Fibroblast of skin of left biceps (primary cell): Measurements from ENCODE around the gene ITGA11.

Source experiments
- DNase-seq, 2 experiments: peaks; one replicate each; pipeline ENCODE4 v3.0.0-alpha.2; 2013; ENCODE audit warnings: low read depth in 2 of 2

ITGA11 gene

GRCh38 chr15:68447976-68448755 is 16.2 kb upstream of the ITGA11 start:
- DNase-seq, result no peak

DNA sequence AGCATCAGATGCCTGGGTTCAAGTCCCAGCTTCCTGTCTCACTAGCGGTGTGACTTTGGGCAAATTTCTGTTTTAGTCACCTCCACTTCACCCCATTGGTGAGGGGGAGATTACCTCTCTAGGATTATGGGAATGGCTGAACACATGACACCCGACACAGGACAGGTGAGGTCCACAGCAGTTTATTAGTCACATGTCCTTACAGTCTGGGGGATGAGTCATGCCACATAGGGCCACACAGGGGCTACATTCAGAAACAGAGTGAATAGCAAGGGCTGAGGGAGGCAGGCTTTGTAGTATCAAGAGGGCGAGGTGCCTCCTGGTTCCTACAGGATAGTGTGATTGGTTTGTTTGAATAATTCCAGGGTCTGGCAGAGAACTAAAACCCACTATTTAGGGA is 15.2 kb upstream of the ITGA11 start:
- DNase-seq, result no peak

- no peak for DNase-seq
Measured at GRCh38 chr15:68445351-68445750, 13.4 kb upstream of the ITGA11 start.

DNA sequence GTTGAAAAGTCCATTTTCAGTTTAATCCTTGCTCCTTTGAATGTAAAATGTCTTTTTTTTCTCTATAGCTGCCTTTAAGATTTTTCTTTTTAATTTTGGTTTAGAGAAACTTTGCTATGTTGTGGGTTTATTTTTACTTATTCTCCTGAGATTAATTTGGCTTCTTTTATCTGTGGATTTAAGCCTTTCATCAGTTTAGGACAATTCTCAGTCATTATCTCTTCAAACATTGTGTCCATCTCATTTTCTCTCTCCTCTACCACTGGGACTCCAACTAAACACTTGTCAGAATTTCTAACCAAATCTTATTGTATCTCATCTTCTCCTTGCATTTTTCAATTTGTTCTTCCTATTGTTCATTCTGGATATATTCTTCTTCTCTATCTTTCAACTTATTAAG is 12.4 kb upstream of the ITGA11 start:
- no peak for DNase-seq

- no peak for DNase-seq
Measured at GRCh38 chr15:68442903-68443302, 10.9 kb upstream of the ITGA11 start.

DNA sequence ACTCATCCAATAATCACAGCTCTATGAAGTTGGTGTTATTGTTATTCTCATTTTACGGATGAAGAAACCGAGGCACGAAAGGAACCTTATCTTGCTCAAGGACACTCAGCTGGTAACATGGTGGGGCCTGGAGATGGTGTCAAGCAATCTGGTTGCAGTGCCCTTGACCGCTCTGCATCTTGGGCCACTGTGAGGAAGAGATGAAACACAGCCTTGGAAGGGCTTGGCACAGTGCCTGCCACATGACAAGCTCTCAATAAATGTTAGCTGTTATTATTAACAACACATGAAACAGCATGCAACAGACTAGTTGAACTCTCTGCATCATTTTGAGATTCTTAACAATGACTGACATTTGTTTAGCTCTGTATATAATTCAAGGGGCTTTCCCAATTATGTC is 10.1 kb upstream of the ITGA11 start:
- no peak for DNase-seq

DNA sequence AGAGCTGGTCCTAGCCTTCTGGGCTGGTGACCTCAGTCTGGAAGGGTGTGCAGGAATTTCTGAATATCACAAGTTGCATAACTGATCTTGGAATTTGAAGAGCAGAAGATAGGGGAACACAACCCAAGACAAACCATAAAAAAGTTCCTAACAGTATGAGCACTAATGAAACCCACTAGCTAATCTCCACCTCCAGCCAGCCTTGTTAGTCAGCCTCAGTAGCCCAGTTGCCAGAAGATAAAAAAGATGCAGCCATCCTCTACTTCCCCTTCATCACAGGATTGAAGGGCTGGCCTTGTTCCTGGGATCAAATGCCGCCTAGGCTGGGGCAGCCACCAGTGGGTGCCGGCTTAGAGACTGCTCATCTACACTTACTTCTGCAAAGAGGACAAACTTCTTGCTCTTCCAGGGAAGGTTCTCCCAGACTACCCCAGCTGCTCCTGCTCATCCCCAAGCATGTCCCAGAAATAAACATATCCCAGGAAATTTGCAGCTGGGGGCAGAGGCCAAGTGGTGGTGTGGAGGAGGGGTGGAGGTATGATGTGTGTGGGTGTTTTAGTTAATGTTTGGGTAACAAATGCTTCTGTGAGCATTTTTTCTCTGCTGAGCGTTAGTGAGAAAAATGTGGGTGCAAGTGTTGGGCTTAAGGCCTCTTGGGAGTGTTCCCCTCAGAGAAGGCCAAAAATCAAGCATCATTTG is 9.2 kb upstream of the ITGA11 start:
- no peak for DNase-seq

GRCh38 chr15:68440136-68440535 is 8.2 kb upstream of the ITGA11 start:
- DNase-seq, result no peak

DNA sequence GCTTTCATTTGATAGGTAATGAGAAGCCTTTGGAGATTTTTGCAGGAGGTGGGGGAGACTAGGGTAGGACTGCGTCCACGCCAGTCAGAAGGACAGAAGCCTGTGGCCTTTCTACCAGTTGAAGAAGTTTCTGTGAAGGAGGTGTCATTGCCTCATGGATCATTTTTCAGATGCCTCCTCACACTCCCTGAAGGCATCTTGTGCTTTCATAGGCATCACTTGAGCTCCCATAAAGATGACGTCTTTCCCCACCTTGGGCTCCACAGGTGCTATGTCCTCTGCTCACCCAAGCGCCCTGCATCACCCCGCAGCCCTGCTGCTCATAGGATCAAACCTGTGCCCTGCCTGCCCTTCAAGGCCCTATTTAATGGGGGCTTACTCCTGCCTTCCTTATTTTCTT is 7.5 kb upstream of the ITGA11 start:
- no peak for DNase-seq

GRCh38 chr15:68436680-68437079 is 4.7 kb upstream of the ITGA11 start:
- DNase-seq, result no peak

DNA sequence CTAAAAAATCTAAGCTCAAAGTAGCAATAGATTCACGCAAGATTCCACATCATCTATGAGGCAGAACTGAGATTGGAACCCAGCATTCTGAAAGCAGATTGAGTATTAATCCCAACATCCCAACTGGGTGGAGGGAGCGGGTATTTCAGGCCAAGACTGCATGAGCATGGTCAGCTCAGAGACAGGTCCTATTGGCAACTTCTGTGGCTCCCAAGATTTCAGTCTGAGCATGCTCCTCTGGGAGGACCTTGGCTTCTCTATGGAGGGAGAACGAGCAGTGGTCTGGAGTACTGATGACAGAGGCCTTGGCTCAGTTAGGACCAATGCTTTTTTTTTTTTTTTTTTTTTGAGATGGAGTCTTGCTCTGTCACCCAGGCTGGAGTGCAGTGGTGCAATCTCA is 4.0 kb upstream of the ITGA11 start:
- DNase-seq, result no peak

DNA sequence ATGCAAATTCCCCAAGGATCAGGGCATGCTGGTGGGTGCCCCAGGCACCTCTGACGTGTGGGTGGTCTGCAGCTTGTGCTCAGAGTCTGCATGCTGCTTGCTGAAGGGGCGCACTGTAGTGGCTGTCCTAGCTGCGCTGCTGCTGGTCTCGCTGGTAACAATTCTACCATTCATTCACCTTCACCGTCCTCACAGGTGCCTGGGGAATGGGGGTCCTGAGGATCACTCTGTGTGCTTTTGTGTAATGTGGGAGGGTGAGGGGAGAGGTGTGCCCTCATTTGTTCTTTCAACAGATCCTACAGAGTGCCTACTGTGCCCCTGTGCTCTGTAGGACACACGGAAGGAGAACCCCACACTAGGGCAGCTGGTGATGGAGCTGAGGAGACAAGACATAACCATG is 2.1 kb upstream of the ITGA11 start:
- no peak for DNase-seq

GRCh38 chr15:68433551-68433950 is 1.6 kb upstream of the ITGA11 start:
- no peak for DNase-seq

DNA sequence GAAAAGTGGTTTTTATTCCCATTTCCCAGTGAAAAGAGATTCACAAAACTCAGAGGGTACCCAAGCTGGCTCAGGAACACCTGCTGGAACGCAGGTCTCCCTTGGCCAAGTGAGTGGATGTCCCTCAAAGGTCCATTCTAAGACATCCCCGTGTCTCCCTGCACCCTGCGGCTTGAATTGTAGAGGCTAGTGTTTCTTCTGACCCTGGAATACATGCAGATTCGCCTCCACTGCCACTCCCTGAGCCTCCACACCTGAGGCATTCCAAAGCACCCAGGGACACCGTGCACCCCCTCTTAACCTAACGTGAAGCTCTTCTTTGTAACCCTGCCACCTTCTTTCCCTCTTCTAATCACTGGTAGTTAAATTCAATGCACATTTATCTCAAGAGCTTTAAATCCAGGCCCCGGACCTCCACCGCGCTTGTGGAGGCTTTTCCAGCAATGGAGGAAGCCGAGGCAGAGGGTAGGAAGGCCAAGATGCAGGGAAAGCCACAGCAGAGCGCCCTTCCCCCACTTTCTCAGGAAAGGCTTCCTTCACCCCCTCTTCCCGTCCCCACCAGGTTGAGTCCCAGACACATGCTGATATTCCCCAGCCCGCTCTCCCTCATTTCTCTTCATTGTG is 590 bp upstream of the ITGA11 start:
- no peak for DNase-seq

GRCh38 chr15:68431037-68431791 is 749 bp downstream of the ITGA11 start:
- DNase-seq, result no peak

DNA sequence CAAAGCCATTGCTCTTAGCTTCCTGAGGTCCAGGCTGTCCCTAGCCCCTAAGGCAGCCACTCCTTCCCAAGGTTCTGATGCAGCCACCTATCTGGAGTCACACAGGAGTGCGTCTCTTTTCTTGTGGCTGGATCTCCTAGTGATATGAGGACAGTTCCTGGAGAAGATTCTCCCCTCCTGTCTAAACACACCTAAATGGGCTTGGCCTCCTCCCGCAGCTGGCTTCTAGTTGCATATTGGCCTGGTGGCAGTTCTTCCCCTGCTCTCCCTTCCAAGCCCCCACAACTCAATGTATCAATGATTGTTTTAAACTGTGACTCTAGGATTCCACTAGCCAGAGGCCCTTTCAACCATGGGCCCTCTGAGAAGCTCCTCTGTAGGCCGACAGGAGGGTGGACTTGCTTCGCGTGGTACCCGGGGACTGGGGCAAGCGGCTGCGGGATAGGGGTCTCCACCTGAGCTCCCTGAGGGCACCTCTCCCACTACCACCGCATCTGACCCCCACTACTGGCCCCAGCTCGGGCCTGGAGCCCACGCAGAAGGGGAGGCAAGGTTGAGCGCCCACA is 1.4 kb downstream of the ITGA11 start:
- no peak for DNase-seq

GRCh38 chr15:68429691-68430470 is 2.1 kb downstream of the ITGA11 start:
- DNase-seq, result peak; percentile 64 to 65

DNA sequence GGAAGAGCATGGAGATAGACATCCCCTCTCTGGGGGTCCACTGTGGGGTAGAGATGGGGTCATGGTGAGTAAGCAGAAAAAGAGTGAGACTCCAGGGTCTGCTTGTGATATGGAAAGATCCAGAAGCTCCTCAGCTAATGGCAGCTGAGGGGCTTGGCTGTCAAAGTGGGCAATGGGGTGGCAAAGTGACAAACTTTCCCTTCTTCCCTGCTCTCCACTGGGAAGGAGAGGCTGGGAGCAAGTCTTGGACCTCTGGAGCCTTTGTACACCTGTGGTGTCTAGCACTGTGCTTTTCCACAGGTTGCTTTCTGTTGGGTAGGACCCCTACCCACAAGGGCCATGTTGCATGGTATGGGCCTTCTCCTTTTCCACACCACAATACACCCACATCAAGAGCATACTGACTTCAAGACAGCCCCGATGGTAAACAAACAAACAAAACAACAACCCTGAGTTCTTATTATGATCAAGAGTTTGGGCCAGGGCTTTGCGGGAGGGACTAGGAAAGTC is 3.5 kb downstream of the ITGA11 start:
- no peak for DNase-seq

- no peak for DNase-seq
Measured at GRCh38 chr15:68427963-68428362, 4.0 kb downstream of the ITGA11 start.

DNA sequence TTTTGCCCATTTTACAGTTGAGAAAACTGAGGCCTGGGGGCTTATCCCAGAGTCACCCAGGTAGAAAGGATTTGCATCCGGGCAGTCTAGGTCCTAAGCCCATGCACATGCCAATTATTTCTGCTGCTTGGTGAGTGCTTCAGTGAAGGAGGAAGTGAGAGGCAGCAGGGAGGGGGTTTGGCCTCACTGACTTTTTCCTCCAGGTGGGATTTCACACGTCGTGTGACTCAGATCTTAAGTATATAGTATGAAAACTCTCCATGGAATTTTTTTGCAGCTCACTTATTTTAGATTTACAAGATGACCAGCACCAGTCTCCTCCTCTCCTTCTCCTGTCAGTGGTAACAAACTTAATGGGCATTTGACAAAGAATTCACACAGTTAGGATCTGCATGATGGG is 4.6 kb downstream of the ITGA11 start:
- no peak for DNase-seq

- no peak for DNase-seq
Measured at GRCh38 chr15:68426116-68426515, 5.8 kb downstream of the ITGA11 start.
